H54 (cell line): ENCODE data around the gene CNOT6.

Experiments used
- DNase-seq: peaks from one replicate; pipeline ENCODE4 v3.0.0; 2011; ENCODE audit warnings: low spot score, mixed read lengths; ENCODE audit not compliant: insufficient read length
- FAIRE-seq: peaks from 3 replicates; lab custom pipeline; 2011; peaks lifted over from hg19 to GRCh38; lab: Jason Lieb, UNC
- POLR2A ChIP-seq: IDR thresholded peaks from 2 replicates; pipeline ENCODE4 v1.6.1; 2011; ENCODE audit warnings: low read depth, mild to moderate bottlenecking, low read length

Gene CNOT6

GRCh38 chr5:180590543-180591310 is 96.5 kb downstream of the CNOT6 start:
- FAIRE-seq (no peak), DNase-seq (no peak)

GRCh38 chr5:180591311-180591887 is 97.2 kb downstream of the CNOT6 start, which contains the start of gene SCGB3A1:
Gene SCGB3A1, minus strand, starts transcription at chr5:180591499. Its CDS starts 37 bp downstream, at chr5:180591462.
- no peak for FAIRE-seq
- DNase-seq = no peak
- no peak for TF ChIP-seq POLR2A

More at GRCh38 chr5:180590543-180591310, 96.5 kb downstream of the CNOT6 start:
- no peak for TF ChIP-seq POLR2A

GRCh38 chr5:180592176-180592575 is 98.0 kb downstream of the CNOT6 start:
- no peak for FAIRE-seq
- DNase-seq = no peak
- no peak for TF ChIP-seq POLR2A

- DNase-seq (no peak), FAIRE-seq (no peak)
- no peak for TF ChIP-seq POLR2A
These were observed 99.4 kb downstream of the CNOT6 start for GRCh38 chr5:180593446-180594206.

- FAIRE-seq = no peak
- no peak for TF ChIP-seq POLR2A
These were observed 100.3 kb downstream of the CNOT6 start for GRCh38 chr5:180594311-180595045.

GRCh38 chr5:180595046-180595379 is 100.8 kb downstream of the CNOT6 start:
- no peak for TF ChIP-seq POLR2A
- FAIRE-seq = no peak

More at GRCh38 chr5:180594311-180595045, 100.3 kb downstream of the CNOT6 start:
- no peak for DNase-seq

GRCh38 chr5:180595381-180596114 is 101.4 kb downstream of the CNOT6 start:
- TF ChIP-seq POLR2A = no peak
- no peak for FAIRE-seq

More at GRCh38 chr5:180595046-180595379, 100.8 kb downstream of the CNOT6 start:
- no peak for DNase-seq

GRCh38 chr5:180596115-180596667 is 102.0 kb downstream of the CNOT6 start:
- no peak for DNase-seq
- no peak for TF ChIP-seq POLR2A
- FAIRE-seq = no peak

More at GRCh38 chr5:180595381-180596114, 101.4 kb downstream of the CNOT6 start:
- no peak for DNase-seq

- DNase-seq = no peak
- no peak for FAIRE-seq
- no peak for TF ChIP-seq POLR2A
These were observed 102.6 kb downstream of the CNOT6 start for GRCh38 chr5:180596668-180597231.

- no peak for TF ChIP-seq POLR2A
- FAIRE-seq (no peak), DNase-seq (no peak)
These were observed 104.1 kb downstream of the CNOT6 start for GRCh38 chr5:180598316-180598701.

GRCh38 chr5:180598797-180599589 is 104.8 kb downstream of the CNOT6 start:
- DNase-seq (no peak), FAIRE-seq (no peak)
- TF ChIP-seq POLR2A = no peak

- TF ChIP-seq POLR2A = no peak
- FAIRE-seq = no peak
These were observed 105.4 kb downstream of the CNOT6 start for GRCh38 chr5:180599590-180599914.

More at GRCh38 chr5:180599590-180599914, 105.4 kb downstream of the CNOT6 start:
- peak; percentile 4 for DNase-seq
